ENCODE results near the gene SWAP70. TPM values are rescaled to one million over a fixed set of nuclear protein-coding genes. Genes with fewer than 3 reads are reported as not detected.

The SWAP70 gene
- total RNA-seq, 4 donors from 2014 or later = 29.7 to 53.6 (median 38.8) TPM

GRCh38 chr11:9774109-9774508 lies 110.2 kb downstream of the SWAP70 start:
- TF ChIP-seq CTCF (IDR thresholded peaks at IDR 0.05) (no peak), POLR2A (IDR thresholded peaks at IDR 0.05) (no peak)
- no peak overlapping the region for H3K27ac ChIP-seq
- intact Hi-C loops (cut with DNase I) = no loop called here

GRCh38 chr11:9774591-9775397 lies 110.9 kb downstream of the SWAP70 start:
- no peak for DNase-seq
- TF ChIP-seq POLR2A (IDR thresholded peaks at IDR 0.05) = no peak
- TF ChIP-seq CTCF (IDR thresholded peaks at IDR 0.05) = no peak
- Histone ChIP-seq H3K4me3 (replicated peaks in 1 of 3) (no peak overlapping the region), H3K9me3 (no peaks in the 10 kb centered on the region), H3K27me3 (no peaks in the 10 kb centered on the region), H3K4me1 (peaks cover 5 to 13% of the 10 kb centered on the region in 2 donors), H3K36me3 (peaks cover 0 to 9% of the 10 kb centered on the region in 2 donors), H3K27ac (no peak overlapping the region)
- intact Hi-C loops (cut with DNase I) = no loop called here
- 57 to 67% methylated on average over 6 of the region's 6 CpGs for WGBS, 2 donors

More at GRCh38 chr11:9774109-9774508, 110.2 kb downstream of the SWAP70 start:
- no peak overlapping the region for H3K4me3 ChIP-seq (replicated peaks in 1 of 3)
- no peak for DNase-seq
- no peaks in the 10 kb centered on the region for H3K27me3 ChIP-seq
- peaks cover 5 to 13% of the 10 kb centered on the region in 2 donors for H3K4me1 ChIP-seq
- H3K36me3 ChIP-seq = peaks cover 0 to 3% of the 10 kb centered on the region in 2 donors
- no peaks in the 10 kb centered on the region for H3K9me3 ChIP-seq

GRCh38 chr11:9775398-9775779 lies 111.5 kb downstream of the SWAP70 start:
- intact Hi-C loops (cut with DNase I) = no loop called here
- Histone ChIP-seq H3K36me3 (peaks cover 0 to 15% of the 10 kb centered on the region in 2 donors), H3K9me3 (no peaks in the 10 kb centered on the region), H3K4me1 (peaks cover 5 to 13% of the 10 kb centered on the region in 2 donors), H3K4me3 (replicated peaks in 1 of 3) (no peak overlapping the region), H3K27me3 (no peaks in the 10 kb centered on the region), H3K27ac (no peak overlapping the region)
- WGBS, 2 donors = 59 to 79% methylated on average over 2 of the region's 2 CpGs
- TF ChIP-seq CTCF (IDR thresholded peaks at IDR 0.05) (no peak), POLR2A (IDR thresholded peaks at IDR 0.05) (no peak)
- DNase-seq = no peak

GRCh38 chr11:9776203-9776602 lies 112.3 kb downstream of the SWAP70 start:
- intact Hi-C loops (cut with DNase I) = no loop called here
- peaks cover 5 to 13% of the 10 kb centered on the region in 2 donors for H3K4me1 ChIP-seq
- TF ChIP-seq CTCF (IDR thresholded peaks at IDR 0.05) (no peak), POLR2A (IDR thresholded peaks at IDR 0.05) (no peak)
- no peak for DNase-seq
- no peaks in the 10 kb centered on the region for H3K27me3 ChIP-seq
- H3K9me3 ChIP-seq = no peaks in the 10 kb centered on the region
- peaks cover 0 to 16% of the 10 kb centered on the region in 2 donors for H3K36me3 ChIP-seq
- 96 to 97% methylated on average over 1 of the region's 1 CpG for WGBS, 2 donors
- no peak overlapping the region for H3K4me3 ChIP-seq (replicated peaks in 1 of 3)
- H3K27ac ChIP-seq = no peak overlapping the region

GRCh38 chr11:9777066-9777465 lies 113.2 kb downstream of the SWAP70 start:
- no peak for TF ChIP-seq CTCF (IDR thresholded peaks at IDR 0.05)
- TF ChIP-seq POLR2A (IDR thresholded peaks at IDR 0.05) = no peak
- Histone ChIP-seq H3K36me3 (peaks cover 0 to 19% of the 10 kb centered on the region in 2 donors), H3K9me3 (no peaks in the 10 kb centered on the region), H3K27me3 (no peaks in the 10 kb centered on the region), H3K27ac (no peak overlapping the region), H3K4me3 (replicated peaks in 1 of 3) (no peak overlapping the region), H3K4me1 (peaks cover 5 to 13% of the 10 kb centered on the region in 2 donors)
- intact Hi-C loops (cut with DNase I) = no loop called here
- no peak for DNase-seq
- WGBS, 2 donors = 64 to 68% methylated on average over 2 of the region's 2 CpGs
